Hepatocyte (in vitro differentiated cells): ENCODE measurements around the gene XRCC4.

Experiments
- EZH2phosphoT487 ChIP-seq: fragments of 200-600 bp; sonication (generic); IDR thresholded peaks from one replicate; pipeline ENCODE4 v1.6.1; 2018; ENCODE audit warnings: antibody characterized with exemption, mild to moderate bottlenecking, low read depth, moderate library complexity; ENCODE audit not compliant: unreplicated experiment, severe bottlenecking
- TF ChIP-seq, protein P1 (sequence below): fragments of 200-600 bp; sonication (generic); IDR thresholded peaks from 2 replicates; pipeline ENCODE4 v1.5.1; 2016; ENCODE audit warnings: antibody characterized with exemption, mild to moderate bottlenecking; ENCODE audit not compliant: poor library complexity

DNA sequence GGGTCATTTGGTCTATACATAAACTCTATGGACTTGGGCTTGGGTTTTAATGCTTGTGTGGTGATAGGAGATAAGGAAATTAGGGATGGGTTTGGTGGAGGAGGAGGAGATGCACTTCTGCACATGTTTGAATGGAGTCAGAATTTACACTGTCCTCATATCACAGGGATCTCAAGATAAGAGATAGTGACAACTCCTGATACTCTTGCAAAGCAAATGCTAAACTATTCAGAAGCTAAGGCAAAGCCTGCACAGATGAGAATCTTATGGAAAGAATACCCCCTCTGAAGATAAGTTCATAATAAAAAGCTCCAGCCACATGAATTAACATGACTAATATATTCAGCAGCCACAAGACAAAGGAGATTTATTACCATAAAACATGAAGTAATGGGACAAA is 90.2 kb downstream of the XRCC4 start:
- TF ChIP-seq, protein P1, sequence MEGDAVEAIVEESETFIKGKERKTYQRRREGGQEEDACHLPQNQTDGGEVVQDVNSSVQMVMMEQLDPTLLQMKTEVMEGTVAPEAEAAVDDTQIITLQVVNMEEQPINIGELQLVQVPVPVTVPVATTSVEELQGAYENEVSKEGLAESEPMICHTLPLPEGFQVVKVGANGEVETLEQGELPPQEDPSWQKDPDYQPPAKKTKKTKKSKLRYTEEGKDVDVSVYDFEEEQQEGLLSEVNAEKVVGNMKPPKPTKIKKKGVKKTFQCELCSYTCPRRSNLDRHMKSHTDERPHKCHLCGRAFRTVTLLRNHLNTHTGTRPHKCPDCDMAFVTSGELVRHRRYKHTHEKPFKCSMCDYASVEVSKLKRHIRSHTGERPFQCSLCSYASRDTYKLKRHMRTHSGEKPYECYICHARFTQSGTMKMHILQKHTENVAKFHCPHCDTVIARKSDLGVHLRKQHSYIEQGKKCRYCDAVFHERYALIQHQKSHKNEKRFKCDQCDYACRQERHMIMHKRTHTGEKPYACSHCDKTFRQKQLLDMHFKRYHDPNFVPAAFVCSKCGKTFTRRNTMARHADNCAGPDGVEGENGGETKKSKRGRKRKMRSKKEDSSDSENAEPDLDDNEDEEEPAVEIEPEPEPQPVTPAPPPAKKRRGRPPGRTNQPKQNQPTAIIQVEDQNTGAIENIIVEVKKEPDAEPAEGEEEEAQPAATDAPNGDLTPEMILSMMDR = no peak
- no peak for TF ChIP-seq EZH2phosphoT487
